Measurements from ENCODE around the gene MYO7A. TPM values are rescaled to one million over a fixed set of nuclear protein-coding genes. Genes with fewer than 3 reads are reported as not detected.

Gene MYO7A
- polyA plus RNA-seq, 1 experiment, result not detected

- Histone ChIP-seq H3K4me3 (ENCODE audit: low read depth, low read length) (no peak overlapping the region), H3K27me3 (ENCODE audit: control insufficient read depth, insufficient read depth, low read length) (no peaks in the 10 kb centered on the region), H3K27ac (ENCODE audit: low read depth, low read length) (no peak overlapping the region), H3K9me3 (ENCODE audit: control insufficient read depth, insufficient read depth, low read length) (peaks cover 4% of the 10 kb centered on the region; the same call in 1 of the 2 replicates)
- TF ChIP-seq CTCF (IDR thresholded peaks at IDR 0.05; ENCODE audit: low read depth, low read length), result no peak
- POLR2A ChIA-PET, result no interaction called here
- CTCF ChIA-PET, result interaction anchor here (1.0 to 4.1 kb wide), 3 partner anchors 11 to 419 kb away, joined by 3 to 39 read pairs (median 26); no protein-coding TSS in a partner anchor
- DNase-seq (ENCODE audit: low read depth, low spot score), result no peak
Observed at GRCh38 chr11:77129069-77129841, 1.2 kb downstream of the MYO7A start.

- H3K9me3 ChIP-seq (ENCODE audit: control insufficient read depth, insufficient read depth, low read length), result peaks cover 4% of the 10 kb centered on the region; the same call in 1 of the 2 replicates
- ChIA-PET CTCF (interaction anchor here (1.0 to 4.1 kb wide), 4 partner anchors 39 to 418 kb away, joined by 3 to 39 read pairs (median 8); no protein-coding TSS in a partner anchor), POLR2A (interaction anchor here (0.6 kb wide), 1 partner anchor 471 kb away, joined by 5 read pairs; no protein-coding TSS in a partner anchor)
- no peak for DNase-seq (ENCODE audit: low read depth, low spot score)
- no peak overlapping the region for H3K27ac ChIP-seq (ENCODE audit: low read depth, low read length)
- no peak for TF ChIP-seq CTCF (IDR thresholded peaks at IDR 0.05; ENCODE audit: low read depth, low read length)
- H3K4me3 ChIP-seq (ENCODE audit: low read depth, low read length), result no peak overlapping the region
- no peaks in the 10 kb centered on the region for H3K27me3 ChIP-seq (ENCODE audit: control insufficient read depth, insufficient read depth, low read length)
Observed at GRCh38 chr11:77129842-77130756, 2.1 kb downstream of the MYO7A start.

- POLR2A ChIA-PET, result interaction anchor here (0.6 kb wide), 1 partner anchor 470 kb away, joined by 5 read pairs; no protein-coding TSS in a partner anchor
- Histone ChIP-seq H3K9me3 (ENCODE audit: control insufficient read depth, insufficient read depth, low read length) (peaks cover 4% of the 10 kb centered on the region; the same call in 1 of the 2 replicates), H3K4me3 (ENCODE audit: low read depth, low read length) (no peak overlapping the region), H3K27me3 (ENCODE audit: control insufficient read depth, insufficient read depth, low read length) (no peaks in the 10 kb centered on the region), H3K27ac (ENCODE audit: low read depth, low read length) (no peak overlapping the region)
- no peak for DNase-seq (ENCODE audit: low read depth, low spot score)
- CTCF ChIA-PET, result interaction anchor here (1.0 to 1.9 kb wide), 3 partner anchors 40 to 417 kb away, joined by 3 to 12 read pairs (median 4); no protein-coding TSS in a partner anchor
- TF ChIP-seq CTCF (IDR thresholded peaks at IDR 0.05; ENCODE audit: low read depth, low read length), result no peak
Observed at GRCh38 chr11:77130763-77131513, 2.9 kb downstream of the MYO7A start.

DNA sequence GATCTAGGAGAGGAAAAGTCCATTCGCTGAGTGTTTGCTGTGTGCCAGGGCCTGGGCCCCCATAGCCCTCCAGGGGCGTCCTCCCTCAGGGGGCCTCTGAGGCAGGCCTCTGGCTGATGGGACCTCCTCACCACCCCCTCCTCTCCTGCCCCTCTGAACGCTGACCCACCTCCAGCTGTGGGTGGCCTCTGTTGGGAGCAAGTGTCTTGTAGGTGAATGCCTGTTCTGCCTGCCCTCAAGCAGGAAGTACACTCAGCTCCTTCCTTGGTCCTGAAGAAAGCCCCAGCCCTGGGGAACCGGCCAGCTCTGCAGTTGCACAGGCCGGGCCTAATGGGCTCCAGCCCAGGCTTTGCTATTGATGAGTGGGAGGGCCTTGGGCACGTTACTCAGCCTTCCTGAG, 3.5 kb downstream of the MYO7A start:
- ChIA-PET CTCF (interaction anchor here (1.9 kb wide), 1 partner anchor 416 kb away, joined by 12 read pairs; no protein-coding TSS in a partner anchor), POLR2A (no interaction called here)
- H3K27me3 ChIP-seq (ENCODE audit: control insufficient read depth, insufficient read depth, low read length), result no peaks in the 10 kb centered on the region
- no peak for DNase-seq (ENCODE audit: low read depth, low spot score)
- peaks cover 4% of the 10 kb centered on the region; the same call in 1 of the 2 replicates for H3K9me3 ChIP-seq (ENCODE audit: control insufficient read depth, insufficient read depth, low read length)
- TF ChIP-seq CTCF (IDR thresholded peaks at IDR 0.05; ENCODE audit: low read depth, low read length), result no peak
- H3K27ac ChIP-seq (ENCODE audit: low read depth, low read length), result no peak overlapping the region
- H3K4me3 ChIP-seq (ENCODE audit: low read depth, low read length), result no peak overlapping the region

Measured in AG04450 (cell line).